HEK293 (cell line): ENCODE measurements around the gene DGCR8.

Experiments
- CTCF ChIA-PET: fragments of 350-600 bp; formaldehyde crosslinking; extraction: SDS; loops from one replicate; lab custom pipeline; 2021; ENCODE audit warnings: antibody characterized with exemption; lab: Yijun Ruan, JAX
- POLR2A ChIA-PET: fragments of 300-600 bp; formaldehyde crosslinking; extraction: SDS; loops from one replicate; lab custom pipeline; 2020; ENCODE audit warnings: antibody characterized with exemption, inconsistent platforms; lab: Yijun Ruan, JAX
- H3K27ac ChIP-seq: fragments of 200-500 bp; sonication (Bioruptor generic); 2 replicates; pipeline ENCODE4 v1.5.1; 2014; ENCODE audit warnings: low read depth, low read length, control low read depth, inconsistent platforms; ENCODE audit errors: extremely low read depth
- H3K36me3 ChIP-seq, 2 experiments: fragments of 200-500 bp in 1 of 2; sonication (Bioruptor generic) in 1 of 2; 1 replicate in 1 of 2; 2 replicates in 1 of 2; pipeline ENCODE4 v1.5.1; 2014 to 2017; ENCODE audit warnings: inconsistent platforms in 2 of 2, low read length in 2 of 2; ENCODE audit not compliant: control insufficient read depth in 2 of 2, insufficient read depth in 1 of 2
- H3K4me1 ChIP-seq: fragments of 200-500 bp; sonication (Bioruptor generic); 2 replicates; pipeline ENCODE4 v1.5.1; 2014; ENCODE audit warnings: mild to moderate bottlenecking, low read length, inconsistent platforms; ENCODE audit not compliant: control insufficient read depth, insufficient read depth
- H3K4me3 ChIP-seq: 2 replicates; pipeline ENCODE4 v1.5.1; 2011; ENCODE audit warnings: low read depth, mild to moderate bottlenecking, control low read depth, low read length, moderate library complexity
- H3K9me3 ChIP-seq: fragments of 200-500 bp; sonication (Bioruptor generic); 2 replicates; pipeline ENCODE4 v1.5.1; 2014; ENCODE audit warnings: low read depth, low read length, inconsistent platforms; ENCODE audit not compliant: control insufficient read depth, insufficient read depth
- BCL11A ChIP-seq: fragments of 450-650 bp; formaldehyde crosslinking; IDR thresholded peaks from 2 replicates; pipeline ENCODE4 v1.5.1; 2016; ENCODE audit warnings: low read depth, missing biosample characterization, missing genetic modification characterization
- CTCF ChIP-seq: fragments of 450-650 bp; formaldehyde crosslinking; IDR thresholded peaks from 2 replicates; pipeline ENCODE4 v1.5.1; 2016; ENCODE audit warnings: missing biosample characterization, missing genetic modification characterization
- GLIS2 ChIP-seq: fragments of 450-650 bp; formaldehyde crosslinking; IDR thresholded peaks from 2 replicates; pipeline ENCODE4 v1.5.1; 2016; ENCODE audit warnings: missing biosample characterization, missing genetic modification characterization
- HOXC10 ChIP-seq: sonication (generic); formaldehyde crosslinking; IDR thresholded peaks from 2 replicates; pipeline ENCODE4 v1.8.1; 2023; ENCODE audit warnings: mild to moderate bottlenecking, missing genetic modification reagents
- KLF1 ChIP-seq: fragments of 450-650 bp; formaldehyde crosslinking; IDR thresholded peaks from 2 replicates; pipeline ENCODE4 v1.5.1; 2016; ENCODE audit warnings: missing biosample characterization, missing genetic modification characterization
- KLF10 ChIP-seq: fragments of 450-650 bp; IDR thresholded peaks from 2 replicates; pipeline ENCODE4 v1.5.1; 2018; ENCODE audit warnings: missing biosample characterization, mild to moderate bottlenecking, missing genetic modification characterization
- KLF17 ChIP-seq: fragments of 450-650 bp; formaldehyde crosslinking; IDR thresholded peaks from 2 replicates; pipeline ENCODE4 v1.5.1; 2016; ENCODE audit warnings: missing biosample characterization, missing genetic modification characterization
- MYNN ChIP-seq: fragments of 450-650 bp; formaldehyde crosslinking; IDR thresholded peaks from 2 replicates; pipeline ENCODE4 v1.5.1; 2016; ENCODE audit warnings: missing biosample characterization, missing genetic modification characterization, borderline replicate concordance
- PRDM10 ChIP-seq: fragments of 450-650 bp; formaldehyde crosslinking; IDR thresholded peaks from 2 replicates; pipeline ENCODE4 v1.5.1; 2016; ENCODE audit warnings: missing biosample characterization, missing genetic modification characterization
- WT1 ChIP-seq: fragments of 450-650 bp; formaldehyde crosslinking; IDR thresholded peaks from 2 replicates; pipeline ENCODE4 v1.5.1; 2016; ENCODE audit warnings: missing biosample characterization, missing genetic modification characterization
- ZBTB8A ChIP-seq: fragments of 450-650 bp; formaldehyde crosslinking; IDR thresholded peaks from 2 replicates; pipeline ENCODE4 v1.5.1; 2016; ENCODE audit warnings: missing biosample characterization, missing genetic modification characterization
- ZEB2 ChIP-seq: fragments of 450-650 bp; formaldehyde crosslinking; IDR thresholded peaks from 2 replicates; pipeline ENCODE4 v1.5.1; 2016; ENCODE audit warnings: missing biosample characterization, missing genetic modification characterization
- ZFP37 ChIP-seq: fragments of 450-650 bp; formaldehyde crosslinking; IDR thresholded peaks from 2 replicates; pipeline ENCODE4 v1.5.1; 2016; ENCODE audit warnings: missing biosample characterization, missing genetic modification characterization
- ZNF175 ChIP-seq: fragments of 450-650 bp; formaldehyde crosslinking; IDR thresholded peaks from 2 replicates; pipeline ENCODE4 v1.5.1; 2016; ENCODE audit warnings: missing biosample characterization, missing genetic modification characterization
- ZNF184 ChIP-seq: fragments of 450-650 bp; IDR thresholded peaks from 2 replicates; pipeline ENCODE4 v1.5.1; 2018; ENCODE audit warnings: missing biosample characterization, mild to moderate bottlenecking, missing genetic modification characterization
- ZNF274 ChIP-seq, 2 experiments: fragments of 200-500 bp in 1 of 2; fragments of 450-650 bp in 1 of 2; sonication (Bioruptor generic) in 1 of 2; formaldehyde crosslinking in 1 of 2; IDR thresholded peaks; 2 replicates each; pipeline versions ENCODE4 v1.5.1 to v1.6.1; 2014 to 2016; ENCODE audit warnings: borderline replicate concordance in 1 of 2, inconsistent platforms in 1 of 2, low read length in 1 of 2, missing biosample characterization in 1 of 2, missing genetic modification characterization in 1 of 2
- ZNF341 ChIP-seq: fragments of 450-650 bp; formaldehyde crosslinking; IDR thresholded peaks from 2 replicates; pipeline ENCODE4; 2016; ENCODE audit warnings: low read depth, missing biosample characterization, missing genetic modification characterization
- ZNF398 ChIP-seq: fragments of 450-650 bp; formaldehyde crosslinking; IDR thresholded peaks from 2 replicates; pipeline ENCODE4 v1.5.1; 2017; ENCODE audit warnings: missing biosample characterization, missing genetic modification characterization
- ZNF501 ChIP-seq: fragments of 450-650 bp; formaldehyde crosslinking; IDR thresholded peaks from 2 replicates; pipeline ENCODE4 v1.5.1; 2016; ENCODE audit warnings: missing biosample characterization, missing genetic modification characterization
- ZNF530 ChIP-seq: fragments of 450-650 bp; formaldehyde crosslinking; IDR thresholded peaks from 2 replicates; pipeline ENCODE4 v1.5.1; 2016; ENCODE audit warnings: low read depth, missing biosample characterization, missing genetic modification characterization
- ZNF600 ChIP-seq: fragments of 450-650 bp; formaldehyde crosslinking; IDR thresholded peaks from 2 replicates; pipeline ENCODE4 v1.5.1; 2016; ENCODE audit warnings: missing biosample characterization, missing genetic modification characterization
- ZNF707 ChIP-seq: fragments of 450-650 bp; formaldehyde crosslinking; IDR thresholded peaks from 2 replicates; pipeline ENCODE4 v1.5.1; 2016; ENCODE audit warnings: missing biosample characterization, missing genetic modification characterization
- ZNF76 ChIP-seq: fragments of 450-650 bp; formaldehyde crosslinking; IDR thresholded peaks from 2 replicates; pipeline ENCODE4; 2016; ENCODE audit warnings: low read depth, missing biosample characterization, missing genetic modification characterization, borderline replicate concordance
- ZNF785 ChIP-seq: fragments of 450-650 bp; formaldehyde crosslinking; IDR thresholded peaks from 2 replicates; pipeline ENCODE4 v1.5.1; 2016; ENCODE audit warnings: missing biosample characterization, missing genetic modification characterization
- ZSCAN30 ChIP-seq: fragments of 450-650 bp; IDR thresholded peaks from 2 replicates; pipeline ENCODE4 v1.5.1; 2018; ENCODE audit warnings: missing biosample characterization, mild to moderate bottlenecking, missing genetic modification characterization, moderate library complexity

The DGCR8 gene

GRCh38 chr22:20137671-20138416 lies 57.8 kb downstream of the DGCR8 start (continued):
- TF ChIP-seq KLF17 (tag by site-specific recombination) (no peak; the same call in 1 of the 2 replicates), HOXC10 (CRISPR knock-in tag) (no peak), BCL11A (no peak), ZNF76 (tag by site-specific recombination) (no peak), ZNF184 (tag by site-specific recombination) (no peak)
- TF ChIP-seq, all 188 proteins: peak for 9

- H3K4me3 ChIP-seq = no peak overlapping the region
- ChIA-PET POLR2A (no interaction called here), CTCF (interaction anchor here (0.7 kb wide), 1 partner anchor 147 kb away, joined by 3 read pairs; no protein-coding TSS in a partner anchor)
- H3K4me1 ChIP-seq = peaks cover 2% of the 10 kb centered on the region; the same call in 1 of the 2 replicates
- H3K9me3 ChIP-seq = no peaks in the 10 kb centered on the region
- TF ChIP-seq ZBTB8A (tag by site-specific recombination) (peak; percentile 61), ZNF274 (IDR thresholded peaks at IDR 0.05; ENCODE audit: low read length) (no peak), ZNF274 (tag by site-specific recombination; IDR thresholded peaks at IDR 0.05; ENCODE audit: borderline replicate concordance) (no peak), KLF10 (tag by site-specific recombination) (no peak), ZNF600 (tag by site-specific recombination) (no peak), ZNF398 (peak; percentile 33; the same call in 1 of the 2 replicates), ZEB2 (tag by site-specific recombination) (no peak), PRDM10 (tag by site-specific recombination) (peak; percentile 81)
- H3K36me3 ChIP-seq = peaks cover 0 to 63% of the 10 kb centered on the region in 2 experiments; a peak in 1 of 3 replicates
- peak overlapping the region; percentile 21; the same call in 1 of the 2 replicates for H3K27ac ChIP-seq
Measured at GRCh38 chr22:20138417-20138738, 58.3 kb downstream of the DGCR8 start.

- H3K4me3 ChIP-seq = no peak overlapping the region
- H3K9me3 ChIP-seq = no peaks in the 10 kb centered on the region
- ChIA-PET CTCF (interaction anchor here (0.7 kb wide), 1 partner anchor 146 kb away, joined by 3 read pairs; no protein-coding TSS in a partner anchor), POLR2A (no interaction called here)
- H3K4me1 ChIP-seq = peaks cover 2% of the 10 kb centered on the region; the same call in 1 of the 2 replicates
- no peak for TF ChIP-seq GLIS2 (tag by site-specific recombination)
- no peak for TF ChIP-seq ZNF530 (tag by site-specific recombination)
- no peak for TF ChIP-seq ZNF785
- no peak for TF ChIP-seq ZNF184 (tag by site-specific recombination)
- no peak for TF ChIP-seq ZFP37
- TF ChIP-seq ZNF341 = no peak
- no peak for TF ChIP-seq KLF1 (tag by site-specific recombination)
- TF ChIP-seq WT1 = no peak
- TF ChIP-seq MYNN (tag by site-specific recombination) = no peak
- no peak for TF ChIP-seq CTCF (tag by site-specific recombination)
- no peak for TF ChIP-seq ZSCAN30
- no peak for TF ChIP-seq ZNF175 (tag by site-specific recombination)
- TF ChIP-seq ZNF501 (tag by site-specific recombination) = no peak
- no peak for TF ChIP-seq ZNF707 (tag by site-specific recombination)
- peaks cover 0 to 67% of the 10 kb centered on the region in 2 experiments; a peak in 1 of 3 replicates for H3K36me3 ChIP-seq
- H3K27ac ChIP-seq = no peak overlapping the region
Measured at GRCh38 chr22:20138868-20139267, 58.8 kb downstream of the DGCR8 start.
